Activated CD8-positive, alpha-beta T cell treated with anti-CD3 and anti-CD28 coated beads for 36 hours (primary cell): ENCODE results near the gene AJM1. TPM values are rescaled to one million over a fixed set of nuclear protein-coding genes. Genes with fewer than 3 reads are reported as not detected.

Source experiments
- ATAC-seq: fragments of 200-7000 bp; cut with Tn5 transposase; one replicate; pipeline ENCODE4 v1.10.0; 2021; ENCODE audit warnings: mild to moderate bottlenecking, moderate library complexity
- CTCF ChIA-PET: fragments of 350-600 bp; sonication (Branson Sonifier 250); formaldehyde crosslinking; loops from one replicate; lab custom pipeline; 2021; ENCODE audit warnings: antibody characterized with exemption; lab: Charles Lee
- POLR2A ChIA-PET: fragments of 350-600 bp; sonication (Branson Sonifier 250); formaldehyde crosslinking; loops from one replicate; lab custom pipeline; 2021; ENCODE audit warnings: antibody characterized with exemption; lab: Charles Lee
- DNase-seq: peaks from one replicate; pipeline ENCODE4 v3.0.0-alpha.2; 2020
- H3K27ac Mint-ChIP-seq: one replicate; pipeline ENCODE4 v1.8.0; 2021; ENCODE audit warnings: mild to moderate bottlenecking, mixed read lengths
- H3K27me3 Mint-ChIP-seq: one replicate; pipeline ENCODE4 v1.8.0; 2021; ENCODE audit warnings: mixed read lengths
- H3K36me3 Mint-ChIP-seq: one replicate; pipeline ENCODE4 v1.8.0; 2021; ENCODE audit warnings: low read depth, mixed read lengths
- H3K4me1 Mint-ChIP-seq: one replicate; pipeline ENCODE4 v1.8.0; 2021; ENCODE audit warnings: low read depth, mixed read lengths
- H3K4me3 Mint-ChIP-seq: one replicate; pipeline ENCODE4 v1.8.0; 2021; ENCODE audit warnings: mild to moderate bottlenecking, moderate library complexity, mixed read lengths
- H3K9me3 Mint-ChIP-seq: one replicate; pipeline ENCODE4 v1.8.0; 2021; ENCODE audit warnings: mixed read lengths
- intact Hi-C: fragments of 100-400 bp; cut with micrococcal nuclease; formaldehyde crosslinking; loops from one replicate; pipeline ENCODE4 v1.10.0; 2022
- total RNA-seq, 2 experiments: library from RNA; stranded (reverse); gene quantifications; one replicate each; pipeline ENCODE4 v1.2.3, GENCODE V29; 2021
- TF ChIP-seq, protein P1 (sequence below): fragments of 200-600 bp; IDR thresholded peaks from one replicate; pipeline ENCODE4 v1.8.0; 2022; ENCODE audit warnings: antibody characterized with exemption, mild to moderate bottlenecking

AJM1 gene
- total RNA-seq, 2 experiments from 2014 or later, result 5.8 to 6.4 TPM

DNA sequence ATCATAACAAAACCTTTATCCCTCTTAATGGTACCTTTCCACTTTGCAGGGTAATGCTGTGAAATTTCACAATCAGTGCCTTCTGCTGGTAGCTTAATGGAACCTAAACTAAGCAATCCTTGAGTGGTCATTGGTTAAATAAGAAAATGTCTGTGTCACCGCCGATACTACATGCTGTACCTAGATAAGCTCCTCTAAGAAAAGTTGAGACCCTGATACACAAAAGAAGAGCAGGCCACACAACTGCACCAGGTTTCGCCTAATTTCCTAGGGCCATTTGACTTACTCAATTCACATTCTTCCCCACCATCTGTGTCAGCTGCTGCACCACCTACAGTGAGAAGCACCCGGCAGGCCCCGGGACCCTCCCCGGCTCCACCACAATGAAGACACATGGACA lies 32.9 kb downstream of the AJM1 start:
- Mint-ChIP-seq H3K36me3 (no peaks in the 10 kb centered on the region), H3K4me1 (peaks cover under 1% of the 10 kb centered on the region), H3K27me3 (no peaks in the 10 kb centered on the region), H3K4me3 (no peak overlapping the region), H3K27ac (no peak overlapping the region), H3K9me3 (peaks cover 3% of the 10 kb centered on the region)
- DNase-seq (no peak), ATAC-seq (no peak)
- ChIA-PET CTCF (interaction anchor here (0.8 kb wide), 1 partner anchor 9 kb away, joined by 3 read pairs; no protein-coding TSS in a partner anchor), POLR2A (interaction anchor here (0.6 to 1.1 kb wide), 5 partner anchors 13 to 57 kb away, joined by 3 to 8 read pairs (median 3); no protein-coding TSS in a partner anchor)
- intact Hi-C loops, result no loop called here
- TF ChIP-seq, protein P1, sequence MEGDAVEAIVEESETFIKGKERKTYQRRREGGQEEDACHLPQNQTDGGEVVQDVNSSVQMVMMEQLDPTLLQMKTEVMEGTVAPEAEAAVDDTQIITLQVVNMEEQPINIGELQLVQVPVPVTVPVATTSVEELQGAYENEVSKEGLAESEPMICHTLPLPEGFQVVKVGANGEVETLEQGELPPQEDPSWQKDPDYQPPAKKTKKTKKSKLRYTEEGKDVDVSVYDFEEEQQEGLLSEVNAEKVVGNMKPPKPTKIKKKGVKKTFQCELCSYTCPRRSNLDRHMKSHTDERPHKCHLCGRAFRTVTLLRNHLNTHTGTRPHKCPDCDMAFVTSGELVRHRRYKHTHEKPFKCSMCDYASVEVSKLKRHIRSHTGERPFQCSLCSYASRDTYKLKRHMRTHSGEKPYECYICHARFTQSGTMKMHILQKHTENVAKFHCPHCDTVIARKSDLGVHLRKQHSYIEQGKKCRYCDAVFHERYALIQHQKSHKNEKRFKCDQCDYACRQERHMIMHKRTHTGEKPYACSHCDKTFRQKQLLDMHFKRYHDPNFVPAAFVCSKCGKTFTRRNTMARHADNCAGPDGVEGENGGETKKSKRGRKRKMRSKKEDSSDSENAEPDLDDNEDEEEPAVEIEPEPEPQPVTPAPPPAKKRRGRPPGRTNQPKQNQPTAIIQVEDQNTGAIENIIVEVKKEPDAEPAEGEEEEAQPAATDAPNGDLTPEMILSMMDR, result no peak

DNA sequence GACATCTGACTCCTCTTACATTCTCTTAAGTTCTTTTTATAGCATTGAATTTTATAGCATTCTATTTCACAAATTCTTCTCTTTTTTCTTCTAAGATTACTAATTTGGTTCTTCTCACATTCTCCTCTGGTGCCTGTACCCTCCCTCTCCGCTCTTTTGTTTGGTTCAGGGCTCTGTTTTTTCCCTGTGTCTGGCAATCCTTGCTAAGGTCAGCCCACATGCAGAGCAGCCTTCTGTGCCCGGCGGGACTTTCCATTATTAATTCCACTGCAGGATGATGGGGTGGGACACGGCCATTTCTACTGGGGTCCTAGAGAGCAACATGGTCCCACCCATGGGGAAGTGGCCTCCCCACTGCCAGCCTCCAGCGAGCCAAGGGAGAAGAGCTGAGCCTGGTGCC lies 34.2 kb downstream of the AJM1 start:
- ATAC-seq (no peak), DNase-seq (no peak)
- CTCF ChIA-PET, result no interaction called here
- POLR2A ChIA-PET, result interaction anchor here (1.1 kb wide), 1 partner anchor 26 kb away, joined by 3 read pairs; no protein-coding TSS in a partner anchor
- Mint-ChIP-seq H3K36me3 (no peaks in the 10 kb centered on the region), H3K9me3 (peaks cover 3% of the 10 kb centered on the region), H3K4me1 (peaks cover 12% of the 10 kb centered on the region), H3K27ac (no peak overlapping the region), H3K27me3 (no peaks in the 10 kb centered on the region), H3K4me3 (no peak overlapping the region)
- intact Hi-C loops, result no loop called here
- TF ChIP-seq, protein P1, result no peak

DNA sequence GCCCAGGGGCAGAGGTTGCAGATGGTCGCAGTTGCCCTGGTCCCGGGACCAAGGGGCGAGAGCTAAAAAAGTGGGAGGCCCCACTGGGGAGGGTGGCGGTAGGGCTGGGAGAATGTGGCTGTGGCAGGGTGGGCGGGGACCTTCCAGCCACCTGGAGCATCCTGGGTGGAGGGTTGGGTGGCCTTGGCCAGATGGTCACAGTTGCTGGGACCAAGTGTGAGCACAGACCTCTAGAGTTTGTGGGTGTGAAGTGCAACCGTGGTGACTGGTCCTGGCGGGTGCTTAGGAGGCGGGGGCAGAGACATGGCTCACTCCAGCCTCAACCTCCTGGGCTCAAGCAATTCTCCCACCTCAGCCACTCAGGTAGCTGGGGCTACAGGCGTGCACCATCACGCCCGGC lies 38.4 kb downstream of the AJM1 start:
- TF ChIP-seq, protein P1, result no peak
- ATAC-seq (no peak), DNase-seq (peak; percentile 36)
- ChIA-PET POLR2A (interaction anchor here (1.3 to 2.7 kb wide), 6 partner anchors 8 to 73 kb away, joined by 5 to 9 read pairs (median 8); partner anchors contain the start of genes EDF1 and RABL6), CTCF (interaction anchor here (1.3 to 1.6 kb wide), 2 partner anchors 17 to 32 kb away, joined by 3 to 6 read pairs; no protein-coding TSS in a partner anchor)
- H3K36me3 Mint-ChIP-seq, result peaks cover 8% of the 10 kb centered on the region
- peak overlapping the region; percentile 88 for H3K27ac Mint-ChIP-seq
- intact Hi-C loops, result no loop called here
- H3K4me3 Mint-ChIP-seq, result no peak overlapping the region
- H3K27me3 Mint-ChIP-seq, result no peaks in the 10 kb centered on the region
- no peaks in the 10 kb centered on the region for H3K9me3 Mint-ChIP-seq
- peaks cover 42% of the 10 kb centered on the region for H3K4me1 Mint-ChIP-seq

DNA sequence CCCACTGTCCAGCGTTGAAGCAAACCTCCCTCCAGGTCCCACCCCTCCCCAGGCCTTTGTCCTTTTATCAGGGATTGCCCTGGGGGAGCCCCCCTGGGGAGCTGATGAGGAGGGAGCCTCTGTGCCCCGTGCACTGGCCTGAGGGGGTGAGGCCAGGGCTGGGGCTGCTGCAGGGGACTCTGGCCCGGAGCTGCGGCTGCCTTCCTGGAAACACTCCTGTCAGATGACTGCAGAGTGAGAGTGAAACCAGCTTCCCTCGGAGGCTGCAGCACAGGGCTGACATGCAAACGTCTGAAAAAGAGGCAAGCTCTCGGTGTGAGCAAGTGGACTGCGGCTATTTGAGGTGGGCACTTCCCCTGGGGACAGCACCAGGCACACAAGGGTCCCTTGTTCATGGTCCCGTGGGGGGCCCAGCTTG lies 39.4 kb downstream of the AJM1 start:
- Mint-ChIP-seq H3K27me3 (no peaks in the 10 kb centered on the region), H3K36me3 (peaks cover 8% of the 10 kb centered on the region), H3K4me3 (peak overlapping the region; percentile 67), H3K4me1 (peaks cover 42% of the 10 kb centered on the region), H3K9me3 (no peaks in the 10 kb centered on the region), H3K27ac (peak overlapping the region; percentile 88)
- TF ChIP-seq, protein P1, result no peak
- ChIA-PET CTCF (interaction anchor here (0.7 to 2.6 kb wide), 13 partner anchors 11 to 182 kb away, joined by 3 to 15 read pairs (median 3); partner anchors contain the start of gene AJM1), POLR2A (interaction anchor here (0.6 to 2.7 kb wide), 12 partner anchors 9 to 566 kb away, joined by 3 to 15 read pairs (median 6); partner anchors contain the start of genes EDF1 and RABL6)
- ATAC-seq (peak; percentile 28), DNase-seq (peak; percentile 81)
- intact Hi-C loops, result no loop called here
